HUES48 (cell line): ENCODE results near the gene ADGRL3.

ENCODE experiments used
- H3K27ac ChIP-seq: one replicate; pipeline ENCODE4 v1.7.0; 2013; ENCODE audit warnings: low read depth, low read length, inconsistent platforms
- H3K27me3 ChIP-seq: 2 replicates; pipeline ENCODE4 v1.6.1; 2013; ENCODE audit warnings: mild to moderate bottlenecking, low read length; ENCODE audit not compliant: control insufficient read depth, insufficient read depth
- H3K36me3 ChIP-seq: 2 replicates; pipeline ENCODE4 v1.6.1; 2013; ENCODE audit warnings: low read length; ENCODE audit not compliant: control insufficient read depth, insufficient read depth
- H3K4me1 ChIP-seq: 2 replicates; pipeline ENCODE4 v1.6.1; 2013; ENCODE audit warnings: mild to moderate bottlenecking, low read length; ENCODE audit not compliant: control insufficient read depth, insufficient read depth
- H3K4me3 ChIP-seq: 2 replicates; pipeline ENCODE4 v1.5.1; 2013; ENCODE audit warnings: mild to moderate bottlenecking, low read depth, low read length
- H3K9ac ChIP-seq: 2 replicates; pipeline ENCODE4 v1.6.1; 2013; ENCODE audit warnings: mild to moderate bottlenecking, low read depth, low read length, moderate library complexity
- H3K9me3 ChIP-seq: 2 replicates; pipeline ENCODE4 v1.6.1; 2013; ENCODE audit warnings: low read length; ENCODE audit not compliant: control insufficient read depth, insufficient read depth

The ADGRL3 gene

DNA sequence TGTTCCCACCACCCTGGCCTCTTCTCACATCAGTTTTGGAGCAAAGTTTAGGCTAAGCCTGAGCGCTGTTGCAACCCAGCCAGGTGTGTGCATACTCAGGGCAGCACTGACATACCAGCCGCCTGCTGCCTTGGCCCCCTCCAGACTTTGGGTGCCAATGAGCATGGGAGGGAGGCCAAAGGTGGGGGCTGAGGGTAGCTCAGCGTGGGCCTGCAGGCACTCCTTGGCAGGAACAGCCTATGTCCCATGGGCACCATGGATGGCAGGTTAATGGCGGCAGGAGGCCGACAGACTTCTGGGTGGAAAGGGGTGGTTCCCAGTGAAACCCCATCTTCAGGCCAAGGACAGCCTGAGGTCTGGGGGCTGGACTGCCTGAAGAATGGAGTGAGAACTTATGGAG lies 462.2 kb downstream of the ADGRL3 start:
- Histone ChIP-seq H3K9me3 (peaks cover 14% of the 10 kb centered on the region), H3K9ac (no peak overlapping the region), H3K36me3 (no peaks in the 10 kb centered on the region), H3K27me3 (no peaks in the 10 kb centered on the region), H3K4me1 (no peaks in the 10 kb centered on the region), H3K27ac (no peak overlapping the region), H3K4me3 (no peak overlapping the region)

DNA sequence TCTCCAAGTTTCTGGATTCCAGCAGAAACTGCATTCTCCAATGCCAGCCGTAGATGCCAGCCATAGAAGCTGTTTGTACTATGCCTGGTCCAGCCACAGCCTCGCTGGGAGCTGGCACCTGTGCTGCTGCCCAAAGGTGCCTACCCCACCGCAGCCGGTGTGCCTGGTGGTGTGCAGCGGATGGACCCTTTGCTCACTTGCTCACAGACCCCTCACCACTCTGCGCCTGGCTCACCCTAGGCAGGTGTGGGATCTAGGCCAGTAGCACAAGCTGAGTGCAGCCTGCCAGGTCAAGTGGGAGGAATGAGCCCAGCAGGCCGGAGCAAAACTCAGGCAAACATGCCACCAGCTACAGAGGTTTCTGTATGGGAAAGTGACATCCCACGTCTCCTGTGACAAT lies 463.2 kb downstream of the ADGRL3 start:
- Histone ChIP-seq H3K27me3 (no peaks in the 10 kb centered on the region), H3K27ac (no peak overlapping the region), H3K36me3 (no peaks in the 10 kb centered on the region), H3K9ac (no peak overlapping the region), H3K4me1 (no peaks in the 10 kb centered on the region), H3K4me3 (no peak overlapping the region), H3K9me3 (peaks cover 14% of the 10 kb centered on the region)

DNA sequence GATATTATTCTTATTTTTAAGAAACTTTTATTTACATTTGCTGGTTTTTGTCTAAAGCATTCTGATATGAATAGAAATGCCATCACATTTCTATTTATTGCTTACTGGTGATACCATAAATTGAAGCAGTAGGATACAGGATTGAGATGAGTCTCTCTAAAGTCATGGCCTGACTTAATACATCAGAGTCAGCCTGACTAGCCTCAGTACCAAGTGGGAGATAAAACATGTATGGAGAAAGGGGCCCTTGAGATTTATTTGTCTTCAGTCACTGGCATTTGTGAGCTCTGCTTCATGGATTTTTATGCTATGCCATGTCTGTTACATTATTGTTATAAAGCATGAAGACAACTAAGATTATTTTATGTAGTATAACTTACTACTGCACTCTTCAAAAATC lies 465.5 kb downstream of the ADGRL3 start:
- Histone ChIP-seq H3K36me3 (no peaks in the 10 kb centered on the region), H3K9ac (no peak overlapping the region), H3K4me3 (no peak overlapping the region), H3K9me3 (peaks cover 18% of the 10 kb centered on the region), H3K27ac (no peak overlapping the region), H3K27me3 (no peaks in the 10 kb centered on the region), H3K4me1 (no peaks in the 10 kb centered on the region)

DNA sequence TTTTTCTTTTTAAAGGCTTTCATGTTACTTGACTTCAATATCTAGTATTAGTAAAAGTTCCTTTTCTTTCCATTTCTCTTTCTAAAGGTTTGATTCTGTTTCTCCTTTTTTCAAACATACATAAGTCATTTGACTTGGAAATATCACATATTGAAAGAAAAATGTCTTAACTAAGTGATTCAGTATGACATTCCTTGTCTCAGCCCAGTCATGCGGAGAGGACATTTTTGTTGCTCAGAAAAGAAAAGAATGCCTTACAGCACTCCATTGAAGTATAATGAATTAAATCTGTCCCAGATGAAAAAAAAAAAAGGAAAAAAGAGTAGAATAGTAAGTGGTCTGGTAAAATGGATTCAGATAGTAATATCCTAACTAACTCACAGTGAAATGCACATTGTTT lies 466.1 kb downstream of the ADGRL3 start:
- Histone ChIP-seq H3K9me3 (peaks cover 24% of the 10 kb centered on the region), H3K27ac (no peak overlapping the region), H3K27me3 (no peaks in the 10 kb centered on the region), H3K4me1 (no peaks in the 10 kb centered on the region), H3K4me3 (no peak overlapping the region), H3K9ac (no peak overlapping the region), H3K36me3 (no peaks in the 10 kb centered on the region)

DNA sequence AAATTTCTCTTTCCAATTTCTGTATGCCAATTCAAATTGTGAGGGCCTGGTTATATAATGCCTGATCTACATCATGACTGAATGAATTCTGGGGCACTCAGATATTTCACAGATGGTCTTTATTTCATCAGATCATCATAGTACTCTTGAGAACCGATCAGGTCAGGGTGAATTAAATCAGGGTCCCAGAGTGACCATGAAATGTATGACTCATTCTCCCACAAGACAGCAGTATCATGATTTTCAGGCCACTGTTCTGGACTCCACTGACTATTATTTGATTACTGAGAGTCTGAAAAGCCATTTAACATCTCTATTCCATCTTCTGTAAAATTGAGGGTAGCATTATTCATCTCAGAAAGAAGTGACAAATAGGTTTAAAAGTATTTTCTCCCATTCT lies 471.5 kb downstream of the ADGRL3 start:
- no peaks in the 10 kb centered on the region for H3K4me1 ChIP-seq
- H3K36me3 ChIP-seq: no peaks in the 10 kb centered on the region
- no peaks in the 10 kb centered on the region for H3K27me3 ChIP-seq
- peaks cover 10% of the 10 kb centered on the region for H3K9me3 ChIP-seq
- H3K27ac ChIP-seq: no peak overlapping the region
- H3K9ac ChIP-seq: no peak overlapping the region
- no peak overlapping the region for H3K4me3 ChIP-seq

DNA sequence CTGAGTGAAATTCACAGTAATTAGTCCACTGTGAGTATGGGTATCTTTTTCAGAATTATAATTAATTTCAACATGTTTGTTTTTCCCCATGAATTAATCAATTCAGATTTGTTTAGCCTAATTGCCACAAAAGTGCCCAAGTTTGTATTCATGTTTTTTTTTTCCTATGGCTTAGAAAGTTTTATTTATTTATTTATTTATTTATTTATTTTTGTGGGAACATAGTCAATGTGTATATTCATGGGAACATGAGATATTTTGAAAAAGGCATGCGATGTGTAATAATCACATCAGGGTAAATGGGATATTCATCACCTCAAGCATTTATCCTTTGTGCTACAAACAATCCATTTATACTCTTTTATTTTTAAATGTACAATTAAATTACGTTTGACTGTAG lies 475.3 kb downstream of the ADGRL3 start:
- Histone ChIP-seq H3K4me3 (no peak overlapping the region), H3K9me3 (peaks cover 9% of the 10 kb centered on the region), H3K27me3 (no peaks in the 10 kb centered on the region), H3K27ac (no peak overlapping the region), H3K4me1 (no peaks in the 10 kb centered on the region), H3K36me3 (no peaks in the 10 kb centered on the region), H3K9ac (no peak overlapping the region)

DNA sequence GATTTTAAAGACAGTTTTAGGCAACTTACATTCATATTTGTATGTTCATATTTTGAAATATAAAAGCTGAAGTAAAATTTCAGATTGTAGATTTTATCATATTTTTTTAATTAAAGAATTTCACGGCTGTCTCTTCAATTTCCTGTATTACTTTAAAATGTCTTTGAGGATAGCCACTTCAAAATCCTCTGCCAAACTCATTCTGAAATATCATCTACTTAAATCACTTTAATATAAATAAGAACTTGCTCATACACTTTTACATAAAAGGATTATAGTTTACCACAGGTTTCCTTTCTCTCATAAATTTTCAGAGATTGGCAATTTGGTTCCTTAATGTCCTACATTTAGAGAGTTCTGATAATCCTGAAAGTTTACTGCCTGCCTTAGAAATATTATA lies 478.2 kb downstream of the ADGRL3 start:
- Histone ChIP-seq H3K9ac (no peak overlapping the region), H3K9me3 (no peaks in the 10 kb centered on the region), H3K36me3 (no peaks in the 10 kb centered on the region), H3K4me3 (no peak overlapping the region), H3K27me3 (no peaks in the 10 kb centered on the region), H3K4me1 (no peaks in the 10 kb centered on the region), H3K27ac (no peak overlapping the region)

DNA sequence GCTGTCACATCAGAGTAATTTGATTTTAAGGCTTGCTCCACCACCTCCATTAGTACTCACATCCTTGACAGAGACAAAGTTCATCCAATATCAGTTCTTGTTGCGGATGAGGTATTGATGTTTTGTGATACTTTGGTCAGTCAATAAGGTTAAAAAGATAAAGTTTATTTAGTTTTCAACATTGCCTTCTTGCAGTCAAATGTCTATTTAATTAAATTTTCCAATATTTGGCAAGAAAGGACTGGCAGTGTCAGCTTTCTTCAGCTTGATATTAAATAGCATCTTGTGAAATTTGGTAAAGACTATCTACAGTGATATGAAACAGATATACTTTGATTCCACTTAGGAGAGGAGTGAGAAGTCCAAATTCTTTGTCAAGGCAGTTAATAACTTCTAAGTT lies 493.4 kb downstream of the ADGRL3 start:
- no peak overlapping the region for H3K9ac ChIP-seq
- H3K27ac ChIP-seq: no peak overlapping the region
- no peaks in the 10 kb centered on the region for H3K36me3 ChIP-seq
- H3K9me3 ChIP-seq: no peaks in the 10 kb centered on the region
- no peaks in the 10 kb centered on the region for H3K27me3 ChIP-seq
- H3K4me1 ChIP-seq: peaks cover 10% of the 10 kb centered on the region
- H3K4me3 ChIP-seq: no peak overlapping the region

DNA sequence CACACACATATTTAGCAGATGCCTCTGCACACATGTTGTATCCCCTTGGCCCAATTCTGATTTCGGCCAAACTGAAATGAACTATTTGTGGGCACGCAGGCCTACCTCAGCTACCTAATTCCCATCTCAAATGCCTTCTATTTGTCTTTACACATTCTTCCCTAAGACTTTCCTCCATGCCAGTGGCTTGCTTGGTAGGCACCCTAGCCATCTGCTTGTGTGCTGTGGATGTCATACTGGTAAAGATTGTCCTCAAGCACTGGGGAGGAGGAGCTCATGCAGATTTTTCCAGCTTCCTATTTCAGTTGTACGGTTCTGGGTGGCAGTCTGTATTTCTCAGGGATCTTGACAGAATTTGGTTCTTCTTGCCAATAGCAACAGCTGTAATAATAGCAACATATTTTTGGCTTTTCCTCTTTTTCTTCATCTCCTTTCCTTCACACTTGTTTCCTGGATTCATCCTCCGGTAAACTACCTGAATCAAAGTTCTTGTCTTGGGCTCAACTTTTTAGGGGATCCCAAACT lies 514.3 kb downstream of the ADGRL3 start:
- Histone ChIP-seq H3K27ac (no peak overlapping the region), H3K9me3 (no peaks in the 10 kb centered on the region), H3K4me1 (peaks cover 17% of the 10 kb centered on the region), H3K4me3 (no peak overlapping the region), H3K9ac (no peak overlapping the region), H3K36me3 (no peaks in the 10 kb centered on the region), H3K27me3 (no peaks in the 10 kb centered on the region)

DNA sequence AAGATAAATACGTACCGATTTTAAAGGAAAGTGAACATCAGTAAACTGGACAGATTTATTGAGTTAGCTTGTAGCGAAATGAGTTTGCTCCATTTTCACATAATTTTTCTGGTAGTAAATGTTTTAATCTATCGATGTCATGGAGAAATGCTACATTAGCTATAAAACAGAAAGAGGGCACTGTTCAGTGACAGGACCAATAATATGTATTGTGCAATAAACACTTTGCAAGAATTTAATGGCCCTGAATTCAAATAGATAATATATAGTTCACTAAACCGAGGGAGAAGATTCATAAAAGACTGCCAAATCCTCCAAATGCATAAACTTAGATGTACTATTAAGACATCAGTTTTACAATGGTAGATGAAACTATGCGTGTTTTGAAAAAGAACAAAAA lies 516.3 kb downstream of the ADGRL3 start:
- H3K27ac ChIP-seq: no peak overlapping the region
- no peak overlapping the region for H3K4me3 ChIP-seq
- no peaks in the 10 kb centered on the region for H3K27me3 ChIP-seq
- H3K9me3 ChIP-seq: no peaks in the 10 kb centered on the region
- H3K4me1 ChIP-seq: peaks cover 27% of the 10 kb centered on the region
- no peak overlapping the region for H3K9ac ChIP-seq
- no peaks in the 10 kb centered on the region for H3K36me3 ChIP-seq

DNA sequence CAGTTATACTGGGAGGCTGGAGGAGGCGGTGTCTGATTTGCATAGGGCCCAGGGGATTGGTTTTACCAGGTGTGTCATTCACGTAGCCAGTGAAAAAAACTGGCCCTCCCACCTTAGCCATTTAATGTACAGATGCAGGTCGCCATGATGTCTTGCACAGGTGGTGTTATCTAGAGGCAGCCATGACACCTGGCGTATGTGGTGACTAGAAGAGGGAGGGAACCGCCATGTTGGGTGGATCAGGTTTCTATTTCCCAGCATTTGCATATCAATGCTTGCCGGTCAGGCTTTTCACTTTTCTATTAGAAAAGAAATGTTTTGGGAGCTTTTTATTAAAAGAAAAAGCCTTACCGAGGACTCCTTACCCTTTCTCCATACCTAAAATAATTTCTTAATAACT lies 523.4 kb downstream of the ADGRL3 start:
- no peak overlapping the region for H3K27ac ChIP-seq
- H3K4me1 ChIP-seq: peaks cover 24% of the 10 kb centered on the region
- no peaks in the 10 kb centered on the region for H3K9me3 ChIP-seq
- H3K36me3 ChIP-seq: no peaks in the 10 kb centered on the region
- H3K4me3 ChIP-seq: no peak overlapping the region
- no peaks in the 10 kb centered on the region for H3K27me3 ChIP-seq
- no peak overlapping the region for H3K9ac ChIP-seq

DNA sequence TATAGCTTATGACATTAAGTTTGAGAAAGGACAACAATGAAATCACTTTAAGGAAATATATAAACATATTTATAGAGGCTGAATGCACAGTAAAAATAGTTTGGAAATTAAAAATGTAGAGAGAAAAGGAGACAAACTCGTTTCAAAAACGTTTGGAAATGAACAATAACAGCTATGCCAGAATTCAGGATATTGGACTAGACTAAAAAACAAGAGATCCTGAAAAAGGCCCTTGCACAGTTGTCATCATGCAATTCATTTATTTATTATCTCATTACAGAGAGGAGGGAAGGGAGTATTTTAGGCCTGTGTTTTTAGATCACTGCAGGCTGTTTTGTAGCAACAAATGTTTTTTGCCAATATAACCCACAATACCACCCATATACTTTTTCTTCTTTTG lies 527.2 kb downstream of the ADGRL3 start:
- no peak overlapping the region for H3K27ac ChIP-seq
- no peaks in the 10 kb centered on the region for H3K27me3 ChIP-seq
- H3K9ac ChIP-seq: no peak overlapping the region
- no peak overlapping the region for H3K4me3 ChIP-seq
- H3K9me3 ChIP-seq: no peaks in the 10 kb centered on the region
- peaks cover 13% of the 10 kb centered on the region; the same call in 1 of the 2 replicates for H3K4me1 ChIP-seq
- no peaks in the 10 kb centered on the region for H3K36me3 ChIP-seq
